Loucy (cell line): ENCODE data around the gene ZNF138.

Experiments
- H2AFZ ChIP-seq: fragments of 200-600 bp; sonication (generic); 2 replicates; pipeline ENCODE4 v1.6.0; 2016; ENCODE audit warnings: antibody characterized with exemption, mild to moderate bottlenecking, low read length, moderate library complexity
- H3F3A ChIP-seq: fragments of 200-600 bp; 2 replicates; pipeline ENCODE4 v1.6.0; 2016; ENCODE audit warnings: antibody characterized with exemption, low read depth, mild to moderate bottlenecking
- H3K27me3 ChIP-seq: fragments of 200-600 bp; sonication (generic); 2 replicates; pipeline ENCODE4 v1.6.1; 2014; ENCODE audit warnings: low read length, mild to moderate bottlenecking; ENCODE audit not compliant: insufficient read depth, poor library complexity, severe bottlenecking
- H3K36me3 ChIP-seq: fragments of 200-600 bp; sonication (generic); 2 replicates; pipeline ENCODE4 v1.6.1; 2016; ENCODE audit warnings: low read length; ENCODE audit not compliant: insufficient read depth
- H3K4me1 ChIP-seq: fragments of 200-600 bp; sonication (generic); 2 replicates; pipeline ENCODE4 v1.5.1; 2014; ENCODE audit warnings: low read length, mild to moderate bottlenecking; ENCODE audit not compliant: insufficient read depth, poor library complexity, severe bottlenecking
- H3K4me2 ChIP-seq: fragments of 200-600 bp; sonication (generic); 2 replicates; pipeline ENCODE4 v1.6.0; 2014; ENCODE audit warnings: antibody characterized with exemption, low read length, low read depth, mild to moderate bottlenecking; ENCODE audit not compliant: poor library complexity, severe bottlenecking
- H3K4me3 ChIP-seq: fragments of 200-600 bp; sonication (generic); 2 replicates; pipeline ENCODE4 v1.5.1; 2014; ENCODE audit warnings: low read length, mild to moderate bottlenecking, mixed read lengths; ENCODE audit not compliant: poor library complexity, severe bottlenecking
- H3K79me2 ChIP-seq: fragments of 200-600 bp; sonication (generic); 2 replicates; pipeline ENCODE4 v1.6.1; 2014; ENCODE audit warnings: low read length; ENCODE audit not compliant: insufficient read depth
- H3K9ac ChIP-seq: fragments of 200-600 bp; sonication (generic); 2 replicates; pipeline ENCODE4 v1.6.0; 2014; ENCODE audit warnings: mild to moderate bottlenecking, low read depth, low read length, moderate library complexity; ENCODE audit not compliant: poor library complexity, severe bottlenecking
- H3K9me2 ChIP-seq: fragments of 200-600 bp; sonication (generic); replicated peaks from 2 replicates; pipeline ENCODE4 v1.6.1; 2016; ENCODE audit warnings: low read depth, low read length, mixed read lengths
- H3K9me3 ChIP-seq: fragments of 200-600 bp; sonication (generic); 2 replicates; pipeline ENCODE4 v1.6.1; 2014; ENCODE audit warnings: mild to moderate bottlenecking, antibody characterized with exemption, low read length, low read depth; ENCODE audit not compliant: insufficient read depth
- H4K20me1 ChIP-seq: fragments of 200-600 bp; sonication (generic); 2 replicates; pipeline ENCODE4 v1.6.0; 2014; ENCODE audit warnings: antibody characterized with exemption, low read length, mild to moderate bottlenecking; ENCODE audit not compliant: insufficient read depth, poor library complexity, severe bottlenecking
- CTCF ChIP-seq: fragments of 200-600 bp; sonication (generic); conservative IDR thresholded peaks from 2 replicates; pipeline ENCODE4 v1.5.1; 2014; ENCODE audit warnings: mild to moderate bottlenecking, antibody characterized with exemption, low read length
- EZH2phosphoT487 ChIP-seq: fragments of 200-600 bp; IDR thresholded peaks from 2 replicates; pipeline ENCODE4 v1.6.1; 2018; ENCODE audit warnings: antibody characterized with exemption, mild to moderate bottlenecking, moderate library complexity, borderline replicate concordance

The ZNF138 gene

DNA sequence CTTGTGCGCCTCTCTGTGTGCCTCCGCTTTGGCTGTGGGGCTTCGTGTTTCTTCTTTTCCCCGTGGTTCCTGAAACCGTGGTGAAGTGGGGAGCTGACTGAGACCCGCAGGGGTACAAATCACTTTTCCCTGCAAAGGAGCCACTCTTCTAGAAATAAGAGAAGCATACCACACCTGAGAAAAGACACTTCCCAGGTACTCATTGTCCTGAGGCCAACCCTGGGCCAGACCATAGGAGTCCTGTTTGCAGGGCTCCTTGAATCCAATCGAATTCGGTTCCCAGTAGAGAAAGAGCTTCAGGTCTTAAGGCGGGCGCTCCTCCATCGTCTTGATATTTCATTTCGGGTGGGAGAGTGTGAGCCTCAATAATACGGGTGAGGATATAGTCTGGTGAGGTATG is 76.4 kb downstream of the ZNF138 start:
- no peak overlapping the region for H3K9ac ChIP-seq
- H3K27me3 ChIP-seq: no peaks in the 10 kb centered on the region
- TF ChIP-seq EZH2phosphoT487: no peak
- TF ChIP-seq CTCF: no peak
- no peaks in the 10 kb centered on the region for H4K20me1 ChIP-seq
- no peaks in the 10 kb centered on the region for H3F3A ChIP-seq
- H3K9me3 ChIP-seq: peaks cover 5% of the 10 kb centered on the region; the same call in 1 of the 2 replicates
- H2AFZ ChIP-seq: no peak overlapping the region
- no peaks in the 10 kb centered on the region for H3K9me2 ChIP-seq
- no peaks in the 10 kb centered on the region for H3K4me1 ChIP-seq
- no peaks in the 10 kb centered on the region for H3K36me3 ChIP-seq
- H3K79me2 ChIP-seq: no peaks in the 10 kb centered on the region
- H3K4me3 ChIP-seq: no peak overlapping the region
- no peak overlapping the region for H3K4me2 ChIP-seq

DNA sequence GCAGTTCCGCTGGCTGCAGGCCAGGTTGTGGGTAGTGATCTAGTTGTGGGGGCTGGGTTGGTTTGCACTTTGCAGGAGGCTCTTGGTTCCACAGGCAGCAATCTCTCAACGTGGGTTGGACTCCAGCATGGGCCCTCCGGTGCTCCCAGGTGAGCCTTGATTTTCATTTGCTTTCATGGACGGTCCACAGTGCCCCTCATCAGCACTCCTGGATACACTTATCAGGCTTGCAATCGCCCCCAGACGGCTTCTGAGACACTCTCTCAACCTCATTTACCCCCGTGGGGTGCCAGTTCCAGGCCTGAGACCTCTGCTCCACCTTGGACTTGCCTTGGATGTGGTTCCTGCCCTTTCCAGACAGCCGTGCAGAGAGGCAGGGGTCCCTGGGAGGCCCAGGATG is 77.5 kb downstream of the ZNF138 start:
- no peaks in the 10 kb centered on the region for H3K79me2 ChIP-seq
- H3K9me2 ChIP-seq: no peaks in the 10 kb centered on the region
- no peak overlapping the region for H3K4me3 ChIP-seq
- no peaks in the 10 kb centered on the region for H3K27me3 ChIP-seq
- no peak overlapping the region for H3K9ac ChIP-seq
- no peaks in the 10 kb centered on the region for H4K20me1 ChIP-seq
- H3K36me3 ChIP-seq: no peaks in the 10 kb centered on the region
- no peak overlapping the region for H3K4me2 ChIP-seq
- no peaks in the 10 kb centered on the region for H3K4me1 ChIP-seq
- H2AFZ ChIP-seq: no peak overlapping the region
- no peaks in the 10 kb centered on the region for H3F3A ChIP-seq
- no peak for TF ChIP-seq CTCF
- TF ChIP-seq EZH2phosphoT487: no peak
- H3K9me3 ChIP-seq: peaks cover 5% of the 10 kb centered on the region; the same call in 1 of the 2 replicates

DNA sequence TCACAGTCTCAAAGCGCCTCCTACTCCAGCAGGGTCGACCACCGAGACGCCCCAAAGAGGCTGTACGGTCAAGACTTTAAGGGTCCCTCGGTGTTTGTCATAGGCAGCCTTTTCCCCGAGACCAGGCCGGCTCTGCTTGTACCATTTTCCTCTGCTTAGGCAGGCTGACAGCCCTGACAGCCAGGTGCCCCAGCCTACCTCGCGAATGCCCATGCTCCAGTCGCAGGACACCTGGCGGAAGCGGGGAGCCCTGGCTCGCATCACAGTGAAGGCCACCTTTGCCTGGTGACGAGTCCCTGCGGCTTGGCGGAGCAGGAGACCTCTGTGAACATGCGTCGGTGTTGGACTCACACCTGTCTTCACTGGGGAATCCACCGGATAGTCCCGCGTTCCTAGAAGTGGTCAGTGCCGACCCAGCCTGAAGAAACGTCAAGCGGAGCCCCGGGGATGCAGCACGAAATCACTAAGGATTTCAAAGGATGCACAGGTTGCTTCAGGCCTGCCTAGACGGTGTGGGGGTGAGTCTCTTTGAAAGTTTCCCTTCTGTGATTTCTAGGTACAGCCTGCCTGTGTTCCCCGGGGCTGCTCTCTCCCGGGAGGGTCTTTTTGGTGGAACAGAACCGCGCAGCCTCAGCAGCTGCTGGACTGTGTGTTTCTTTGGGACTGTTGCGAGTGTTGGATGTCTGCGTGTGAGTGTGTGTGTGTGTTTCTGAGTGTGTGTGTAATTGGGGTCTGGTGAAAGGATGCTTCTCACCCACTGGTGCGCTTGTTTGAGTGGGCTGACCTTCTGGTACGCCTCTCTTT is 78.3 kb downstream of the ZNF138 start:
- Histone ChIP-seq H4K20me1 (no peaks in the 10 kb centered on the region), H3K9me3 (peaks cover 5% of the 10 kb centered on the region; the same call in 1 of the 2 replicates), H3K79me2 (no peaks in the 10 kb centered on the region), H3K36me3 (no peaks in the 10 kb centered on the region), H3K4me1 (no peaks in the 10 kb centered on the region), H3F3A (no peaks in the 10 kb centered on the region), H2AFZ (no peak overlapping the region), H3K9ac (no peak overlapping the region), H3K4me3 (no peak overlapping the region), H3K4me2 (no peak overlapping the region), H3K27me3 (no peaks in the 10 kb centered on the region), H3K9me2 (no peaks in the 10 kb centered on the region)
- TF ChIP-seq EZH2phosphoT487: no peak
- no peak for TF ChIP-seq CTCF
